Measurements from ENCODE around the gene SUN5. TPM values are rescaled to one million over a fixed set of nuclear protein-coding genes. Genes with fewer than 3 reads are reported as not detected.
"Not testable (repeated sequence)": the region's sequence is repeated elsewhere in the genome, so short reads cannot be mapped to it uniquely, and the experiment has no call there.

The SUN5 gene
- total RNA-seq (2014; rRNA removed; shearing (Covaris generic)) = not detected in 2 replicates

- in situ Hi-C loops (cut with HindIII; ENCODE audit: low sequenced_read_pairs) = no loop called here
- no peak for DNase-seq (ENCODE audit: low spot score)
Observed at GRCh38 chr20:33004141-33004751, at the start of gene SUN5. Gene SUN5, minus strand, starts transcription at chr20:33004433. Its CDS starts 93 bp downstream, at chr20:33004340.

- in situ Hi-C loops (cut with HindIII; ENCODE audit: low sequenced_read_pairs) = no loop called here
- DNase-seq (ENCODE audit: low spot score) = no peak
Observed at GRCh38 chr20:33053291-33054106, 49.3 kb upstream of the SUN5 start, which contains the start of gene BPIFB3. Gene BPIFB3, plus strand, starts transcription at chr20:33053903. Its CDS starts 1,533 bp downstream, at chr20:33055436.

- DNase-seq (ENCODE audit: low spot score) = no peak
- in situ Hi-C loops (cut with HindIII; ENCODE audit: low sequenced_read_pairs) = no loop called here
Observed at GRCh38 chr20:33051333-33051732, 47.1 kb upstream of the SUN5 start.

- in situ Hi-C loops (cut with HindIII; ENCODE audit: low sequenced_read_pairs) = no loop called here
- no peak for DNase-seq (ENCODE audit: low spot score)
Observed at GRCh38 chr20:33046412-33046811, 42.2 kb upstream of the SUN5 start.

GRCh38 chr20:33045129-33045721 is 41.0 kb upstream of the SUN5 start:
- in situ Hi-C loops (cut with HindIII; ENCODE audit: low sequenced_read_pairs); DNase-seq (ENCODE audit: low spot score): not testable (repeated sequence)

- in situ Hi-C loops (cut with HindIII; ENCODE audit: low sequenced_read_pairs) = no loop called here
- DNase-seq (ENCODE audit: low spot score) = no peak
Observed at GRCh38 chr20:33043731-33044181, 39.5 kb upstream of the SUN5 start.

GRCh38 chr20:33042983-33043730 is 38.9 kb upstream of the SUN5 start:
- in situ Hi-C loops (cut with HindIII; ENCODE audit: low sequenced_read_pairs) = no loop called here
- no peak for DNase-seq (ENCODE audit: low spot score)

- DNase-seq (ENCODE audit: low spot score) = no peak
- in situ Hi-C loops (cut with HindIII; ENCODE audit: low sequenced_read_pairs) = no loop called here
Observed at GRCh38 chr20:33042430-33042829, 38.2 kb upstream of the SUN5 start.

GRCh38 chr20:33038243-33038642 is 34.0 kb upstream of the SUN5 start:
- in situ Hi-C loops (cut with HindIII; ENCODE audit: low sequenced_read_pairs) = no loop called here
- DNase-seq (ENCODE audit: low spot score) = no peak

GRCh38 chr20:33037456-33037855 is 33.2 kb upstream of the SUN5 start:
- in situ Hi-C loops (cut with HindIII; ENCODE audit: low sequenced_read_pairs) = no loop called here
- DNase-seq (ENCODE audit: low spot score) = no peak

GRCh38 chr20:33034901-33035492 is 30.8 kb upstream of the SUN5 start:
- in situ Hi-C loops (cut with HindIII; ENCODE audit: low sequenced_read_pairs) = no loop called here
- no peak for DNase-seq (ENCODE audit: low spot score)

GRCh38 chr20:33034115-33034514 is 29.9 kb upstream of the SUN5 start:
- in situ Hi-C loops (cut with HindIII; ENCODE audit: low sequenced_read_pairs) = no loop called here
- no peak for DNase-seq (ENCODE audit: low spot score)

- in situ Hi-C loops (cut with HindIII; ENCODE audit: low sequenced_read_pairs) = no loop called here
Observed at GRCh38 chr20:33033381-33033780, 29.1 kb upstream of the SUN5 start.

GRCh38 chr20:33032555-33032954 is 28.3 kb upstream of the SUN5 start:
- no peak for DNase-seq (ENCODE audit: low spot score)
- in situ Hi-C loops (cut with HindIII; ENCODE audit: low sequenced_read_pairs) = no loop called here

More at GRCh38 chr20:33033381-33033780, 29.1 kb upstream of the SUN5 start:
- DNase-seq (ENCODE audit: low spot score) = no peak

GRCh38 chr20:33031531-33031930 is 27.3 kb upstream of the SUN5 start, which contains the start of gene BPIFB6:
Gene BPIFB6, plus strand, starts transcription at chr20:33031648. Its CDS starts 0 bp downstream, at chr20:33031648.
- no peak for DNase-seq (ENCODE audit: low spot score)
- in situ Hi-C loops (cut with HindIII; ENCODE audit: low sequenced_read_pairs) = no loop called here

- in situ Hi-C loops (cut with HindIII; ENCODE audit: low sequenced_read_pairs) = no loop called here
- DNase-seq (ENCODE audit: low spot score) = no peak
Observed at GRCh38 chr20:33030569-33030968, 26.3 kb upstream of the SUN5 start.

GRCh38 chr20:33030076-33030475 is 25.8 kb upstream of the SUN5 start:
- DNase-seq (ENCODE audit: low spot score) = no peak
- in situ Hi-C loops (cut with HindIII; ENCODE audit: low sequenced_read_pairs) = no loop called here

- DNase-seq (ENCODE audit: low spot score) = no peak
Observed at GRCh38 chr20:33028875-33029274, 24.6 kb upstream of the SUN5 start.

More at GRCh38 chr20:33028875-33029274, 24.6 kb upstream of the SUN5 start:
- in situ Hi-C loops (cut with HindIII; ENCODE audit: low sequenced_read_pairs) = no loop called here
